ENCODE data around the gene GAPVD1. TPM values are rescaled to one million over a fixed set of nuclear protein-coding genes. Genes with fewer than 3 reads are reported as not detected.

GAPVD1 gene
- total and polyA plus RNA-seq, 2 of the 8 experiments (the other 6 are each of a cell fraction or from before 2014, with no cell fraction given), result 5.5 to 40.5 TPM

DNA sequence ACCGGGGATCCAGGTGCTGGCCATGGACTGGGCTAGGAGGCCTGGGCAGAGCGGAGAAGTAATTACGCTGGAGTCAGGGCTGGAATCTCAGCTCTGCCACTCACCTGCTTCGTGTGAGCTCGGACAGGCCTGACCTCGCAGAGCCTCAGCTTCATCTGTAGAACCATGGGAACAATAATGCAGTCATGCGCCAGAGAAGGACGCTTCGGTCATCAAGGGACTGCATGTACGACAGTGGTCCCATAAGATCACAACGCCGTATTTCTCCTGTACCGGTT, 145.1 kb downstream of the GAPVD1 start:
- H2BK5ac ChIP-seq (ENCODE audit: low read depth, low read length), result no peak overlapping the region
- ChIA-PET CTCF (ENCODE audit: partially characterized antibody) (interaction anchor here (0.7 to 3.9 kb wide), 15 partner anchors 8 to 992 kb away, joined by 3 to 14 read pairs (median 5); no protein-coding TSS in a partner anchor), POLR2A (ENCODE audit: partially characterized antibody) (interaction anchor here (0.6 kb wide), 1 partner anchor 821 kb away, joined by 3 read pairs; no protein-coding TSS in a partner anchor)
- no peak overlapping the region for H3K23ac ChIP-seq (ENCODE audit: insufficient read length)
- no peak overlapping the region for H3K27ac ChIP-seq (ENCODE audit: low read depth, low read length)
- no peak overlapping the region for H3K9ac ChIP-seq (replicated peaks in 1 of 4; ENCODE audit: extremely low read depth in 1 of 4, low read depth in 3 of 4, low read length in 3 of 4)
- H4K91ac ChIP-seq (replicated peaks; ENCODE audit: insufficient read length, low read length), result no peak overlapping the region
- H3K27me3 ChIP-seq (replicated peaks in 1 of 4; ENCODE audit: control insufficient read depth in 3 of 4, extremely low read depth in 1 of 4, insufficient read depth in 3 of 4, low read length in 3 of 4), result peaks cover 0 to 13% (median 7%) of the 10 kb centered on the region in 4 experiments; a peak in 5 of 7 replicates
- no peaks in the 10 kb centered on the region for H3K9me3 ChIP-seq (ENCODE audit: insufficient read depth in 2 of 2, low read depth in 1 of 2, low read length in 1 of 2)
- no peak overlapping the region for H3K4me3 ChIP-seq (ENCODE audit: extremely low read depth in 1 of 4, insufficient read depth in 2 of 4, low read depth in 3 of 4, low read length in 4 of 4)
- no peak overlapping the region for H2BK120ac ChIP-seq (replicated peaks; ENCODE audit: low read depth, low read length)
- H3K14ac ChIP-seq (ENCODE audit: insufficient read length), result no peak overlapping the region
- no peak overlapping the region for H3K56ac ChIP-seq (replicated peaks; ENCODE audit: insufficient read length, low read depth, low read length)
- WGBS, 2 experiments (ENCODE audit: extremely low coverage in 1 of 2, insufficient coverage in 1 of 2, insufficient read length in 1 of 2, insufficient replicate concordance in 2 of 2, low coverage in 1 of 2, low lambda C conversion rate in 2 of 2, missing lambda C conversion rate in 1 of 2), result 88% methylated on average over 13 of the region's 13 CpGs; no CpG with 5 or more reads in 1 of the 2 experiments
- H4K8ac ChIP-seq (ENCODE audit: extremely low read depth, insufficient read depth, low read length), result no peak overlapping the region; the same call in 1 of the 2 replicates
- no peak overlapping the region for H2BK15ac ChIP-seq (ENCODE audit: low read length)
- no peaks in the 10 kb centered on the region for H3K36me3 ChIP-seq (ENCODE audit: control insufficient read depth in 2 of 4, insufficient read depth in 4 of 4, low read length in 3 of 4)
- no peak overlapping the region for H2BK20ac ChIP-seq (ENCODE audit: low read length)
- no peak overlapping the region for H2AFZ ChIP-seq (ENCODE audit: low read length)
- H4K20me1 ChIP-seq (replicated peaks in 1 of 2; ENCODE audit: control insufficient read depth in 1 of 2, insufficient read depth in 2 of 2, low read length in 2 of 2), result peaks cover 0 to 8% of the 10 kb centered on the region in 2 experiments
- DNase-seq (ENCODE audit: low read depth in 1 of 2, low spot score in 2 of 2), result no peak
- no peak overlapping the region for H2AK5ac ChIP-seq (ENCODE audit: low read depth, low read length)
- no peaks in the 10 kb centered on the region for H3K79me2 ChIP-seq (ENCODE audit: control insufficient read depth in 1 of 2, insufficient read depth in 2 of 2, low read length in 2 of 2)
- H3K18ac ChIP-seq (ENCODE audit: extremely low read depth, low read length), result no peak overlapping the region
- H3K79me1 ChIP-seq (ENCODE audit: low read depth, low read length), result no peaks in the 10 kb centered on the region
- FAIRE-seq, result no peak
- no peak overlapping the region for H3K4me2 ChIP-seq (ENCODE audit: insufficient read depth in 1 of 2, low read depth in 2 of 2, low read length in 2 of 2)
- peaks cover 0 to 2% (median 0%) of the 10 kb centered on the region in 4 experiments; a peak in 3 of 7 replicates for H3K4me1 ChIP-seq (replicated peaks in 1 of 4; ENCODE audit: control insufficient read depth in 3 of 4, insufficient read depth in 4 of 4, low read length in 3 of 4)
- H2BK12ac ChIP-seq (ENCODE audit: low read depth, low read length), result no peak overlapping the region
- H4K5ac ChIP-seq (ENCODE audit: insufficient read length, low read depth, low read length), result no peak overlapping the region
- no peak overlapping the region for H3K4ac ChIP-seq (replicated peaks; ENCODE audit: insufficient read length, low read depth, low read length)
- peaks cover 11% of the 10 kb centered on the region; the same call in 1 of the 2 replicates for H3K23me2 ChIP-seq (ENCODE audit: low read depth, low read length)
